GM18508 (cell line): ENCODE data around the gene HEATR3.

Experiments
- ATAC-seq: cut with Tn5 transposase; IDR thresholded peaks from one replicate; pipeline ENCODE4 v1.9.1; 2021; ENCODE audit warnings: moderate number of reproducible peaks; ENCODE audit not compliant: insufficient read depth, unreplicated experiment

The HEATR3 gene

GRCh38 chr16:50152351-50152806 is 86.6 kb downstream of the HEATR3 start:
- peak; percentile 57 for ATAC-seq

GRCh38 chr16:50152807-50153595 is 87.2 kb downstream of the HEATR3 start, which contains the start of gene TENT4B:
Gene TENT4B, plus strand, starts transcription at chr16:50153306. Its CDS starts 316 bp downstream, at chr16:50153622.
- peak; percentile 53 for ATAC-seq

- no peak for ATAC-seq
Observed at GRCh38 chr16:50153596-50154419, 88.0 kb downstream of the HEATR3 start.

- ATAC-seq = no peak
Observed at GRCh38 chr16:50154420-50154950, 88.7 kb downstream of the HEATR3 start.

GRCh38 chr16:50155925-50156324 is 90.2 kb downstream of the HEATR3 start:
- ATAC-seq = no peak
